CD14-positive monocyte (primary cell): ENCODE measurements around the gene DAPK2. TPM values are rescaled to one million over a fixed set of nuclear protein-coding genes. Genes with fewer than 3 reads are reported as not detected.

Experiments
- DNase-seq, 3 donors: peaks; one replicate each; pipeline ENCODE4 v3.0.0-alpha.2; 2011 to 2022
- H2AFZ ChIP-seq: 2 replicates; pipeline ENCODE4 v1.6.0; 2012; ENCODE audit warnings: mild to moderate bottlenecking, low read depth, low read length, inconsistent platforms; ENCODE audit not compliant: insufficient read depth, poor library complexity, severe bottlenecking
- H3K27ac ChIP-seq, 2 donors: 1 replicate in 1 of 2; 2 replicates in 1 of 2; pipeline ENCODE4 v1.5.1; 2012 to 2013; ENCODE audit warnings: low read length in 2 of 2, control low read depth in 1 of 2, inconsistent platforms in 1 of 2, low read depth in 1 of 2, mild to moderate bottlenecking in 1 of 2
- H3K27me3 ChIP-seq, 2 donors: one replicate each; pipeline versions ENCODE4 v1.6.0 to v1.6.1; 2011 to 2013; ENCODE audit warnings: low read length in 2 of 2; ENCODE audit not compliant: control insufficient read depth in 2 of 2, insufficient read depth in 2 of 2
- H3K36me3 ChIP-seq, 2 donors: replicated peaks in 1 of 2; 1 replicate in 1 of 2; 2 replicates in 1 of 2; pipeline versions ENCODE4 v1.5.1 to v1.6.1; 2012 to 2013; ENCODE audit warnings: low read length in 2 of 2, control low read depth in 1 of 2, inconsistent platforms in 1 of 2, mild to moderate bottlenecking in 1 of 2; ENCODE audit not compliant: insufficient read depth in 2 of 2, control insufficient read depth in 1 of 2
- H3K4me1 ChIP-seq, 2 donors: 1 replicate in 1 of 2; 2 replicates in 1 of 2; pipeline versions ENCODE4 v1.5.1 to v1.6.1; 2012 to 2013; ENCODE audit warnings: low read length in 2 of 2, control low read depth in 1 of 2, inconsistent platforms in 1 of 2, mild to moderate bottlenecking in 1 of 2, moderate library complexity in 1 of 2; ENCODE audit not compliant: insufficient read depth in 2 of 2, control insufficient read depth in 1 of 2
- H3K4me2 ChIP-seq: replicated peaks from 2 replicates; pipeline ENCODE3; 2012; ENCODE audit warnings: low read length, moderate library complexity, mild to moderate bottlenecking; ENCODE audit not compliant: poor library complexity, severe bottlenecking; ENCODE audit errors: extremely low read depth
- H3K4me3 ChIP-seq, 3 experiments: fragments of 200-600 bp in 1 of 3; sonication (generic) in 1 of 3; replicated peaks in 1 of 3; 1 replicate in 2 of 3; 2 replicates in 1 of 3; pipeline ENCODE4 v1.5.1; 2011 to 2013; ENCODE audit warnings: low read length in 3 of 3, mild to moderate bottlenecking in 3 of 3, control low read depth in 2 of 3, low read depth in 2 of 3, inconsistent platforms in 1 of 3, moderate library complexity in 1 of 3
- H3K79me2 ChIP-seq: 2 replicates; pipeline ENCODE4 v1.6.0; 2012; ENCODE audit warnings: mild to moderate bottlenecking, control low read depth, inconsistent platforms, low read length, moderate library complexity; ENCODE audit not compliant: insufficient read depth
- H3K9ac ChIP-seq: 2 replicates; pipeline ENCODE4 v1.6.0; 2017; ENCODE audit warnings: low read length, mild to moderate bottlenecking; ENCODE audit not compliant: insufficient read depth, poor library complexity, severe bottlenecking
- H3K9me3 ChIP-seq, 2 donors: replicated peaks in 1 of 2; 1 replicate in 1 of 2; 2 replicates in 1 of 2; pipeline versions ENCODE4 v1.5.1 to v1.6.1; 2012 to 2013; ENCODE audit warnings: low read length in 2 of 2, control low read depth in 1 of 2; ENCODE audit not compliant: control insufficient read depth in 1 of 2, insufficient read depth in 1 of 2
- H4K20me1 ChIP-seq: 2 replicates; pipeline ENCODE4 v1.6.0; 2012; ENCODE audit warnings: mild to moderate bottlenecking, low read length, control low read depth, moderate library complexity; ENCODE audit not compliant: insufficient read depth
- H3K27ac Mint-ChIP-seq, 7 donors: one replicate each; pipeline ENCODE4 v1.8.0; 2020; ENCODE audit warnings: mild to moderate bottlenecking in 7 of 7, mixed read lengths in 7 of 7, moderate library complexity in 6 of 7, inconsistent platforms in 2 of 7
- H3K27me3 Mint-ChIP-seq, 3 donors: one replicate each; pipeline ENCODE4 v1.8.0; 2021 to 2022; ENCODE audit warnings: low read depth in 3 of 3, mild to moderate bottlenecking in 3 of 3, mixed read lengths in 3 of 3, moderate library complexity in 3 of 3, inconsistent platforms in 1 of 3
- H3K36me3 Mint-ChIP-seq, 2 donors: one replicate each; pipeline ENCODE4 v1.8.0; 2020; ENCODE audit warnings: mixed read lengths in 2 of 2, inconsistent platforms in 1 of 2, mild to moderate bottlenecking in 1 of 2
- H3K4me1 Mint-ChIP-seq: one replicate; pipeline ENCODE4 v1.8.0; 2020; ENCODE audit warnings: mild to moderate bottlenecking, mixed read lengths
- H3K4me3 Mint-ChIP-seq, 2 donors: one replicate each; pipeline ENCODE4 v1.8.0; 2020; ENCODE audit warnings: mild to moderate bottlenecking in 2 of 2, mixed read lengths in 2 of 2, moderate library complexity in 1 of 2
- H3K9me3 Mint-ChIP-seq, 7 donors: one replicate each; pipeline ENCODE4 v1.8.0; 2020 to 2022; ENCODE audit warnings: mixed read lengths in 7 of 7, mild to moderate bottlenecking in 6 of 7, moderate library complexity in 6 of 7, inconsistent platforms in 2 of 7
- WGBS: methylation state at CpG from one replicate; pipeline ENCODE4 v1.1.5; 2013; ENCODE audit warnings: missing lambda C conversion rate; ENCODE audit not compliant: insufficient coverage; 5-methylcytosine and 5-hydroxymethylcytosine counted together
- intact Hi-C, 2 donors: fragments of 100-400 bp; cut with micrococcal nuclease; formaldehyde crosslinking; loops; one replicate each; pipeline versions ENCODE4 v1.15.0 to v1.15.1; 2023
- polyA plus RNA-seq, 3 donors: library from polyadenylated mRNA; depleted of rRNA in 1 of 3; unstranded in 2 of 3; stranded (reverse) in 1 of 3; fragments of 300-500 nt in 2 of 3; fragments of >200 nt in 1 of 3; fragmentation: Illumina TruSeq in 2 of 3; gene quantifications; 1 replicate in 2 of 3; 2 replicates in 1 of 3; pipeline ENCODE4 v1.2.3, GENCODE V29; 2012 to 2021
- TF ChIP-seq, protein P1 (sequence below): fragments of 200-600 bp; IDR thresholded peaks from one replicate; pipeline ENCODE4 v1.8.0; 2022; ENCODE audit warnings: antibody characterized with exemption, mild to moderate bottlenecking

The DAPK2 gene
- polyA plus RNA-seq, 3 donors, result 0.59 to 4.1 (median 2.1) TPM

DNA sequence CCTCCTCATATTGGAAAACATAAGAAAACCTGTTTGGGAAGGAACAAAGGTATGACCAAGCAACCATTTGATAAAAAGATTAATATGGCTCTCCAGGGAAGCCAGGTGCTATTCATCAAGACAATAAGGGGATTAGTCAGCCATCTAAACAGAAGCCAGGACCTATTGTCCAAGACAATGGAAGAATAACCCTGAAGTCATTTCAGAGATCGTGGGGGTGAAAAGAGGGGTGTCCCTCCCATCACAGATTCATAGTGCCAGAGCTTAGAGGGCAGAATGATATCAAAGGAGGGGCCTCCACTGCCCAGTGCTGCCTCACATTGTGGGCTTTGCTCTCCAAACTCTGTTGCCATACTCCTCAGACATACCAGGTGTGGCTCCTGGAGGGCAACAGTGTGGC, 73.5 kb downstream of the DAPK2 start:
- no peak overlapping the region for H3K9ac ChIP-seq
- intact Hi-C loops, result no loop called here
- no peak overlapping the region for H3K4me3 Mint-ChIP-seq
- no peaks in the 10 kb centered on the region for H3K9me3 ChIP-seq
- no peaks in the 10 kb centered on the region for H3K79me2 ChIP-seq
- DNase-seq, result no peak
- peaks cover 21% of the 10 kb centered on the region for H3K4me1 Mint-ChIP-seq
- no peaks in the 10 kb centered on the region for H4K20me1 ChIP-seq
- no CpG with 5 or more reads among the region's 1 CpG for WGBS
- no peak overlapping the region for H3K4me3 ChIP-seq
- H3K27ac Mint-ChIP-seq, result no peak overlapping the region
- H3K27me3 ChIP-seq, result no peaks in the 10 kb centered on the region
- H3K9me3 Mint-ChIP-seq, result peaks cover 0 to 2% (median 0%) of the 10 kb centered on the region in 7 donors
- no peaks in the 10 kb centered on the region for H3K36me3 ChIP-seq
- no peak overlapping the region for H2AFZ ChIP-seq
- peaks cover 7 to 10% of the 10 kb centered on the region in 2 donors for H3K4me1 ChIP-seq
- no peak overlapping the region for H3K4me2 ChIP-seq
- H3K27ac ChIP-seq, result no peak overlapping the region
- TF ChIP-seq, protein P1, sequence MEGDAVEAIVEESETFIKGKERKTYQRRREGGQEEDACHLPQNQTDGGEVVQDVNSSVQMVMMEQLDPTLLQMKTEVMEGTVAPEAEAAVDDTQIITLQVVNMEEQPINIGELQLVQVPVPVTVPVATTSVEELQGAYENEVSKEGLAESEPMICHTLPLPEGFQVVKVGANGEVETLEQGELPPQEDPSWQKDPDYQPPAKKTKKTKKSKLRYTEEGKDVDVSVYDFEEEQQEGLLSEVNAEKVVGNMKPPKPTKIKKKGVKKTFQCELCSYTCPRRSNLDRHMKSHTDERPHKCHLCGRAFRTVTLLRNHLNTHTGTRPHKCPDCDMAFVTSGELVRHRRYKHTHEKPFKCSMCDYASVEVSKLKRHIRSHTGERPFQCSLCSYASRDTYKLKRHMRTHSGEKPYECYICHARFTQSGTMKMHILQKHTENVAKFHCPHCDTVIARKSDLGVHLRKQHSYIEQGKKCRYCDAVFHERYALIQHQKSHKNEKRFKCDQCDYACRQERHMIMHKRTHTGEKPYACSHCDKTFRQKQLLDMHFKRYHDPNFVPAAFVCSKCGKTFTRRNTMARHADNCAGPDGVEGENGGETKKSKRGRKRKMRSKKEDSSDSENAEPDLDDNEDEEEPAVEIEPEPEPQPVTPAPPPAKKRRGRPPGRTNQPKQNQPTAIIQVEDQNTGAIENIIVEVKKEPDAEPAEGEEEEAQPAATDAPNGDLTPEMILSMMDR, result no peak
- H3K36me3 Mint-ChIP-seq, result no peaks in the 10 kb centered on the region
- peaks cover 0 to 5% (median 3%) of the 10 kb centered on the region in 3 donors for H3K27me3 Mint-ChIP-seq

DNA sequence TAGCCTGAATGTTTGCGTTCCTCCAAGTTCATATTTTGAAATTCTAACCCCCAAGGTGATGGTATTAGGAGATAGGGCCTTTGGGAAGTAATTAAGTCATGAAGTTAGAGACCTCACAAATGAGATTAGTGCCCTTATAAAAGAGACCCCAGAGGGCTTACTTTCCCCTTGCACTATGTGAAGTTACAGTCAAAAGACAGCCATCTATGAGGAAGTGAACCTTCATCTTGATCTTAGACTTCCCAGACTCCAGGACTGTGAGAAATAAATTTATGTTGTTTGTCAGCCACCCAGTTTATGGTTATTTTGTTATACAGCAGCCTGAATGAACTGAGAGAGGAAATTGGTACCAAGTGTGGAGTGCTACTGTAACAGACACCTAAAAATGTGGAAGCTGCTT, 74.4 kb downstream of the DAPK2 start:
- no peak overlapping the region for H3K27ac Mint-ChIP-seq
- H3K9me3 ChIP-seq, result no peaks in the 10 kb centered on the region
- no peak overlapping the region for H3K27ac ChIP-seq
- H3K4me1 Mint-ChIP-seq, result peaks cover 21% of the 10 kb centered on the region
- H3K27me3 ChIP-seq, result no peaks in the 10 kb centered on the region
- H3K4me3 Mint-ChIP-seq, result no peak overlapping the region
- peaks cover 0 to 2% (median 0%) of the 10 kb centered on the region in 7 donors for H3K9me3 Mint-ChIP-seq
- no peak overlapping the region for H2AFZ ChIP-seq
- no peak overlapping the region for H3K9ac ChIP-seq
- H3K4me3 ChIP-seq, result no peak overlapping the region
- no CpG with 5 or more reads among the region's 1 CpG for WGBS
- H3K36me3 ChIP-seq, result no peaks in the 10 kb centered on the region
- H3K4me2 ChIP-seq, result no peak overlapping the region
- H3K27me3 Mint-ChIP-seq, result peaks cover 2 to 5% (median 5%) of the 10 kb centered on the region in 3 donors
- peaks cover 7 to 10% of the 10 kb centered on the region in 2 donors for H3K4me1 ChIP-seq
- no peaks in the 10 kb centered on the region for H4K20me1 ChIP-seq
- TF ChIP-seq, protein P1, result no peak
- no peaks in the 10 kb centered on the region for H3K36me3 Mint-ChIP-seq
- intact Hi-C loops, result no loop called here
- no peak for DNase-seq
- H3K79me2 ChIP-seq, result no peaks in the 10 kb centered on the region
